PC-3 (cell line): ENCODE results near the gene KLK5. TPM values are rescaled to one million over a fixed set of nuclear protein-coding genes. Genes with fewer than 3 reads are reported as not detected.

ENCODE experiments used
- ATAC-seq: fragments of 200-7000 bp; cut with Tn5 transposase; 2 replicates; pipeline ENCODE4 v1.9.1; 2020; ENCODE audit warnings: mild to moderate bottlenecking, moderate library complexity
- BruUV-seq: library from RNA; stranded (reverse); fragments of 400-500 nt; replicated peaks from 2 replicates; lab custom pipeline; 2021; lab: Mats Ljungman, UMichigan
- CTCF ChIA-PET: fragments of 300-600 bp; sonication (Branson Sonifier 250); formaldehyde crosslinking; loops from one replicate; lab custom pipeline; 2022; ENCODE audit warnings: antibody characterized with exemption; lab: Charles Lee
- POLR2A ChIA-PET: fragments of 300-600 bp; sonication (Branson Sonifier 250); formaldehyde crosslinking; loops from one replicate; lab custom pipeline; 2022; ENCODE audit warnings: antibody characterized with exemption; ENCODE audit not compliant: unreplicated experiment; lab: Charles Lee
- DNase-seq: peaks from one replicate; pipeline ENCODE4 v3.0.0-alpha.2; 2015
- H2AFZ ChIP-seq: fragments of 300-600 bp; sonication (generic); 2 replicates; pipeline ENCODE4 v1.6.0; 2016; ENCODE audit warnings: antibody characterized with exemption, low read length
- H3F3A ChIP-seq: fragments of 300-600 bp; sonication (generic); one replicate; pipeline ENCODE4 v1.6.0; 2017; ENCODE audit warnings: antibody characterized with exemption, low read length, control low read depth, mild to moderate bottlenecking; ENCODE audit not compliant: unreplicated experiment
- H3K27ac ChIP-seq: fragments of 300-600 bp; sonication (generic); 2 replicates; pipeline ENCODE4 v1.5.1; 2016; ENCODE audit warnings: mild to moderate bottlenecking, low read length
- H3K27me3 ChIP-seq: fragments of 300-600 bp; sonication (generic); 2 replicates; pipeline ENCODE4 v1.6.1; 2016; ENCODE audit warnings: low read length, mixed read lengths
- H3K36me3 ChIP-seq: fragments of 300-600 bp; sonication (generic); 2 replicates; pipeline ENCODE4 v1.6.1; 2016; ENCODE audit warnings: low read depth, mixed run types, low read length, mixed read lengths
- H3K4me1 ChIP-seq: fragments of 300-600 bp; sonication (generic); 2 replicates; pipeline ENCODE4 v1.5.1; 2016; ENCODE audit warnings: low read length; ENCODE audit not compliant: insufficient read depth
- H3K4me2 ChIP-seq: fragments of 300-600 bp; sonication (generic); 2 replicates; pipeline ENCODE4 v1.6.0; 2016; ENCODE audit warnings: low read length
- H3K4me3 ChIP-seq: fragments of 300-600 bp; sonication (generic); 2 replicates; pipeline ENCODE4 v1.5.1; 2016; ENCODE audit warnings: mild to moderate bottlenecking, low read length, mixed read lengths
- H3K79me2 ChIP-seq: fragments of 300-600 bp; sonication (generic); 2 replicates; pipeline ENCODE4 v1.6.1; 2017; ENCODE audit warnings: low read length, mixed read lengths
- H3K9ac ChIP-seq: fragments of 300-600 bp; sonication (generic); 2 replicates; pipeline ENCODE4 v1.6.0; 2016; ENCODE audit warnings: mild to moderate bottlenecking, low read length
- H3K9me2 ChIP-seq: fragments of 300-600 bp; sonication (generic); replicated peaks from 2 replicates; pipeline ENCODE4 v1.6.1; 2016; ENCODE audit warnings: mixed run types, low read length, mixed read lengths
- H3K9me3 ChIP-seq: fragments of 300-600 bp; sonication (generic); 2 replicates; pipeline ENCODE4 v1.6.1; 2016; ENCODE audit warnings: low read length, mixed read lengths
- H4K20me1 ChIP-seq: fragments of 300-600 bp; sonication (generic); 2 replicates; pipeline ENCODE4 v1.6.1; 2016; ENCODE audit warnings: low read length, mixed read lengths
- CTCF ChIP-seq: fragments of 300-600 bp; sonication (generic); conservative IDR thresholded peaks from 2 replicates; pipeline ENCODE4 v1.5.1; 2017; ENCODE audit warnings: antibody characterized with exemption, low read depth, mild to moderate bottlenecking, low read length
- EZH2 ChIP-seq: fragments of 300-600 bp; sonication (generic); IDR thresholded peaks from one replicate; pipeline ENCODE4 v1.6.1; 2017; ENCODE audit warnings: antibody characterized with exemption, mild to moderate bottlenecking, low read length; ENCODE audit not compliant: unreplicated experiment
- EZH2phosphoT487 ChIP-seq: fragments of 300-600 bp; sonication (generic); IDR thresholded peaks from 2 replicates; pipeline ENCODE4 v1.6.1; 2018; ENCODE audit warnings: mild to moderate bottlenecking, antibody characterized with exemption, low read length, borderline replicate concordance
- intact Hi-C: fragments of 100-400 bp; cut with micrococcal nuclease; formaldehyde crosslinking; loops from 2 replicates; pipeline ENCODE4 v1.9.0; 2023
- total RNA-seq: library from RNA; depleted of rRNA; stranded (reverse); fragments of >200 nt; gene quantifications from 2 replicates; pipeline ENCODE4 v1.2.3, GENCODE V29; 2014

The KLK5 gene
- total RNA-seq, 1 experiment from 2014 or later: 59.0 TPM

DNA sequence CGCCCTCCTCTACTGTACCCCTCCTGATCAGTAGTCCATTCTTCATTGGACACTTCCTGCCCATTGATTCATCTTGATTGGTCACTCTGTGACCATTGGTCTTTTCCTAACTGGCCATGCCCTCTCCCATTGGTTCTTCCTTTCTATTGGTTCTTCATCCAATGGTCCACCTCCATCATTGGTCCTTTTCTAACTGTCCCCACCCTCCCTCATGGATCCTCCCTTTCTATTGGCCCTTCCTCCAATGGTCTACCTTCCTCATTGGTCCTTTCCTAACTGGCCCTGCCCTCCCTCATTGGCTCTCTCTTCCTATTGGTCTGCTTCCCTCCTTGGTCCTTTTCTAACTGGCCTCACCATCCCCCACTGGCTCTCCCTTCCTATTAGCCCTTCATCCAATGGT is 9.4 kb upstream of the KLK5 start:
- H4K20me1 ChIP-seq: no peaks in the 10 kb centered on the region
- no peaks in the 10 kb centered on the region for H3K27me3 ChIP-seq
- no TSS peak for BruUV-seq
- no peak overlapping the region for H3K9ac ChIP-seq
- no peak overlapping the region for H3K4me3 ChIP-seq
- intact Hi-C loops: no loop called here
- POLR2A ChIA-PET: no interaction called here
- H3K9me3 ChIP-seq: no peaks in the 10 kb centered on the region
- H2AFZ ChIP-seq: no peak overlapping the region
- DNase-seq (no peak), ATAC-seq (no peak)
- no peaks in the 10 kb centered on the region for H3K9me2 ChIP-seq
- CTCF ChIA-PET: no interaction called here
- no peaks in the 10 kb centered on the region for H3F3A ChIP-seq
- H3K79me2 ChIP-seq: no peaks in the 10 kb centered on the region
- H3K4me2 ChIP-seq: no peak overlapping the region
- peaks cover 10% of the 10 kb centered on the region; the same call in 1 of the 2 replicates for H3K36me3 ChIP-seq
- H3K27ac ChIP-seq: no peak overlapping the region
- H3K4me1 ChIP-seq: peaks cover 21% of the 10 kb centered on the region
- TF ChIP-seq EZH2 (no peak), EZH2phosphoT487 (no peak), CTCF (no peak)

DNA sequence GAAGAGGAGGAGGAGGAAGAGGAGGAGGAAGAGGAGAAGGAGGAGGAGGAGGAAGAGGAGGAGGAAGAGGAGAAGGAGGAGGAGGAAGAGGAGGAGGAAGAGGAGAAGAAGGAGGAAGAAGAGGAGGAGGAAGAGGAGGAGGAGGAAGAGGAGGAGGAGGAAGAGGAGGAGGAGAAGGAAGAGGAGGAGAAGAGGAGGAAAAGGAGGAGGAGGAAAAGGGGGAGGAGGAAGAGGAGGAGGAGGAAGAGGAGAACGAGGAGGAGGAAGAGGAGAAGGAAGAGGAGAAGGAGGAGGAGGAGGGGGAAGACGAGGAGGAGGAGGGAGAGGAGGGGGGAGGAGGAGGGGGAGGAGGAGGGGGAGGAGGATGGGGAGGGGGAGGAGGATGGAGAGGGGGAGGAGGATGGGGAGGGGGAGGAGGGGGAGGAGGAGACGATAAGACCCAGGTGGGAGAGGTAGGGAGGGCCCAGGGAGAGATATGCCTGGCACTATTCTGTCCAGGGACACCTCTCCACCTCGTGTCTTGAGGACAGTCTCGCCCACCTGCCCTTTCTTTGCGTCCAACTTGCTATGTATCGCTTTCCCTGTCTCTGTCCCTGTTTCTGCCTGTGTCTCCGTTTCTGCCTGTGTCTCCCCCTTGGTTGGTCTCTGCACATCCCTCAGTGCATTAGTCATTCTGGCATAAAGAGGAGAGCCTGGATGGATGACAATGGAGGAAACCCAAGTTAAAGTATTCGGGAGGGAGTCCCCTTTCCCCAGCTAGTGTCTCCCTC is 7.1 kb upstream of the KLK5 start:
- no peaks in the 10 kb centered on the region for H3K9me2 ChIP-seq
- H4K20me1 ChIP-seq: no peaks in the 10 kb centered on the region
- no peaks in the 10 kb centered on the region for H3K79me2 ChIP-seq
- H3K9me3 ChIP-seq: no peaks in the 10 kb centered on the region
- H3K4me2 ChIP-seq: peak overlapping the region; percentile 6; the same call in 1 of the 2 replicates
- H3K27ac ChIP-seq: no peak overlapping the region
- intact Hi-C loops: no loop called here
- no peak overlapping the region for H3K9ac ChIP-seq
- no TSS peak for BruUV-seq
- ATAC-seq: peak; percentile 85
- peaks cover 10% of the 10 kb centered on the region; the same call in 1 of the 2 replicates for H3K36me3 ChIP-seq
- no peaks in the 10 kb centered on the region for H3K27me3 ChIP-seq
- CTCF ChIA-PET: no interaction called here
- POLR2A ChIA-PET: no interaction called here
- H3K4me3 ChIP-seq: no peak overlapping the region
- peaks cover 5% of the 10 kb centered on the region for H3K4me1 ChIP-seq
- DNase-seq: peak; percentile 72
- no peak for TF ChIP-seq CTCF
- no peak for TF ChIP-seq EZH2phosphoT487
- no peak for TF ChIP-seq EZH2
- 0 out of 2 replicates have a peak overlapping the region, but pooled peaks have one; percentile 7 for H2AFZ ChIP-seq
- no peaks in the 10 kb centered on the region for H3F3A ChIP-seq

GRCh38 chr19:50957587-50957986 is 4.7 kb upstream of the KLK5 start:
- TF ChIP-seq EZH2 (no peak), CTCF (no peak), EZH2phosphoT487 (no peak)
- no peak overlapping the region for H3K4me3 ChIP-seq
- CTCF ChIA-PET: no interaction called here
- intact Hi-C loops: no loop called here
- H3K9ac ChIP-seq: no peak overlapping the region
- H3K4me1 ChIP-seq: peaks cover 17% of the 10 kb centered on the region
- POLR2A ChIA-PET: no interaction called here
- H3K36me3 ChIP-seq: peaks cover 4% of the 10 kb centered on the region; the same call in 1 of the 2 replicates
- no peak overlapping the region for H2AFZ ChIP-seq
- H3K79me2 ChIP-seq: no peaks in the 10 kb centered on the region
- H3K4me2 ChIP-seq: no peak overlapping the region
- no peaks in the 10 kb centered on the region for H3F3A ChIP-seq
- no peak for ATAC-seq
- H3K27ac ChIP-seq: no peak overlapping the region
- no TSS peak for BruUV-seq
- H3K27me3 ChIP-seq: no peaks in the 10 kb centered on the region
- no peaks in the 10 kb centered on the region for H4K20me1 ChIP-seq
- no peak for DNase-seq
- no peaks in the 10 kb centered on the region for H3K9me3 ChIP-seq
- no peaks in the 10 kb centered on the region for H3K9me2 ChIP-seq
